Measurements from ENCODE around the gene ALKBH7.
"Not testable (repeated sequence)": the region's sequence is repeated elsewhere in the genome, so short reads cannot be mapped to it uniquely, and the experiment has no call there.

GRCh38 chr19:6360857-6361216, 11.8 kb upstream of the ALKBH7 start:
- TF ChIP-seq, protein P1, sequence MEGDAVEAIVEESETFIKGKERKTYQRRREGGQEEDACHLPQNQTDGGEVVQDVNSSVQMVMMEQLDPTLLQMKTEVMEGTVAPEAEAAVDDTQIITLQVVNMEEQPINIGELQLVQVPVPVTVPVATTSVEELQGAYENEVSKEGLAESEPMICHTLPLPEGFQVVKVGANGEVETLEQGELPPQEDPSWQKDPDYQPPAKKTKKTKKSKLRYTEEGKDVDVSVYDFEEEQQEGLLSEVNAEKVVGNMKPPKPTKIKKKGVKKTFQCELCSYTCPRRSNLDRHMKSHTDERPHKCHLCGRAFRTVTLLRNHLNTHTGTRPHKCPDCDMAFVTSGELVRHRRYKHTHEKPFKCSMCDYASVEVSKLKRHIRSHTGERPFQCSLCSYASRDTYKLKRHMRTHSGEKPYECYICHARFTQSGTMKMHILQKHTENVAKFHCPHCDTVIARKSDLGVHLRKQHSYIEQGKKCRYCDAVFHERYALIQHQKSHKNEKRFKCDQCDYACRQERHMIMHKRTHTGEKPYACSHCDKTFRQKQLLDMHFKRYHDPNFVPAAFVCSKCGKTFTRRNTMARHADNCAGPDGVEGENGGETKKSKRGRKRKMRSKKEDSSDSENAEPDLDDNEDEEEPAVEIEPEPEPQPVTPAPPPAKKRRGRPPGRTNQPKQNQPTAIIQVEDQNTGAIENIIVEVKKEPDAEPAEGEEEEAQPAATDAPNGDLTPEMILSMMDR (optimal IDR thresholded peaks at IDR 0.05 in 1 of 3, IDR thresholded peaks at IDR 0.05 in 1 of 3, conservative IDR thresholded peaks at IDR 0.05 in 1 of 3; ENCODE audit: extremely low read depth in 1 of 3, insufficient read depth in 2 of 3, low read length in 3 of 3), result not testable (repeated sequence)
- TF ChIP-seq EZH2 (IDR thresholded peaks at IDR 0.05; ENCODE audit: low read length), result not testable (repeated sequence)

Measured in keratinocyte (primary cell).